HG03196 (cell line): Measurements from ENCODE around the gene ROCK2.
"Not testable (repeated sequence)": the region's sequence is repeated elsewhere in the genome, so short reads cannot be mapped to it uniquely, and the experiment has no call there.

Experiments used
- ATAC-seq: cut with Tn5 transposase; IDR thresholded peaks from one replicate; pipeline ENCODE4 v1.9.1; 2021; ENCODE audit not compliant: unreplicated experiment

Gene ROCK2

DNA sequence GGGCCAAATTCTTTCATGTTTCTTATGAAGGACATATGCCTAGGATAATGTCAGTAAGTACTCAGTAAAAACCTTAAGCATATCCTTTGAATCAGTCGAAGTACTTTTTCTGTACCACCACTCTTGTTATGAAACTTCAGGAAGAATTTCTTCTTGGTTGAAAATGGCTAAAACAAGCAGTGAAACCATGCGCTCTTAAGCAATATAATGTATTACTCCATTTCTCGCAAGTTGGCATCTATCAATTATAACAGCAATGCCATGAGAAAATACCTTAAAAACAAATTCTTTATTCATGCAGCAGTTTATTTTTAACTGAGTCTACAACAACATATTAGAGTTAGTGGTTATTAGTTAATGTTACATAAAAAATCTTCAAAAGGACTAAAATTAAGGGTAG lies 148.2 kb downstream of the ROCK2 start:
- ATAC-seq = no peak

DNA sequence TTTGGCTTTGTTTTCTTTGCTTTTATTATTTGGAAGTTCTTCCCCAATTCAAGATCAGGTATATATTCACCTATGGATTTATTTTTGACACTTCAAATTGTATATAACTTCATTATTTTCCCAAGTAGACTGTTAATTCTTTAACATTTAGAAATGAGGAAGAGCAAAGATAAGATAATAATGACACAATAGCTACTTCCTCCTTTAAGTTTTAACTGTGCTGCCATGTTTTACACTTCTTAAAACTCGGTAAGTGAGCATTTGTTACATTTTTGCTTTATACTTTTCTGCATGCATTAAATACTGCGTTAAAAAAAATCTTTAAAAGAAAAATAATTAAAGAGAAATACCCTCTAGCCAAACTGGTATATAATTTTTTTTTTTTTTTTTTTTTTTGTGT lies 156.7 kb downstream of the ROCK2 start:
- no peak for ATAC-seq

- ATAC-seq = no peak
Observed at GRCh38 chr2:11187083-11187619, 157.3 kb downstream of the ROCK2 start.

DNA sequence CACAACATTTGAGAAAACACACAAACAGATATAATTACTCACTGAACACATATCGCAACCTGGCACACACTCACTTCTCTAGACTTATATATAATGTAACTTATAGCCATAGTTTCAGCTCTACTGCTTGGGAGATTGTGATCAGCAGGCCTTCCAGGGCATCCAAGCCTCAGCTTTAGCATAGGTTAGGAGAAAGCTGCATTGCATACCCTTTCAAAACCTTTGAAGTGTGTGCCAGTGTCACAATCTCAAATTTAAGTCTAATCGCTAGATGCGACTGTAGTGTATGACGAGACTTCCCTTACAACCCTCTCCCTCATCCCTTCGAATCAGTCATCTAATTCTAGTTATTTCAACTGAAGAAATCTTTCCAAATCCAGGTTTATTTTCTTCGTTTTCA lies 158.3 kb downstream of the ROCK2 start:
- ATAC-seq = no peak

- ATAC-seq = no peak
Observed at GRCh38 chr2:11182951-11183350, 161.5 kb downstream of the ROCK2 start.

GRCh38 chr2:11180653-11181052 lies 163.8 kb downstream of the ROCK2 start:
- no peak for ATAC-seq

DNA sequence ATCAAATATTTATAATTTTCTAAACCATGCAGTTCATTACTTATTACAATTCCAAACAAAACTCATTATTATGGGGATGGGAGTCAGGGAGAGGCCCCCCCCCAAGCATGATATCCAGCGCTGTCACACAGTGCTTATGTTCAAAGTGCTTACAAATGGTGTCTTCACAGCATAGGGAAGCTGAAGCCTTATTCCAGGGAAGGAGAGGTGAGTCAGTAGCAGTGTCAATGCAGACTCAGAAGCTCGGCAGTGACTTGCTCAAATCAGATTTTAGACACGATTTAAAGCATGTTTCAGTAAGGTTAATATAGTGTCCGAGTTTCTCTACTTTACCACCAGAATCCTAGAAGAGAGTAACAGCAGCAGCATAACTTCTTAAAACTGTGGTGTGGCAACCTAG lies 164.5 kb downstream of the ROCK2 start:
- no peak for ATAC-seq

DNA sequence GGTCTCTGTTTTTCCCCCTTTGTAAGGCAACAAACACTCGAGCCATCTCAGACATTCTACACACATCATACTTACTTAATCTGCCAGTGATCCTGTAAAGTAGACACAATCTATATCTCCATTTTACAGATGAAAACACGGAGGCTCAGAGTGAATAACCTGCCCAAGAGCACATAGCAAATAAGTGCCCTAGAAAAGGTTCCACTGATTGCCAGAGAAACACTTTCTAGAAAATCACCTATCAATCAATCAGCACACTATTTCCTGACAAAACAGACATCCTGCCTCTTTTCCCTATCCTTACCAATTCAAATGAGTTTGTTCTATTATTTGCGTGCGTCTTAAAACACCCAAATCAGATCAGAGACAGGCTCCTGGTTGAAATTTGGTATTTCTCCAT lies 165.2 kb downstream of the ROCK2 start:
- ATAC-seq = no peak

GRCh38 chr2:11177871-11178690 lies 166.4 kb downstream of the ROCK2 start:
- ATAC-seq = no peak

DNA sequence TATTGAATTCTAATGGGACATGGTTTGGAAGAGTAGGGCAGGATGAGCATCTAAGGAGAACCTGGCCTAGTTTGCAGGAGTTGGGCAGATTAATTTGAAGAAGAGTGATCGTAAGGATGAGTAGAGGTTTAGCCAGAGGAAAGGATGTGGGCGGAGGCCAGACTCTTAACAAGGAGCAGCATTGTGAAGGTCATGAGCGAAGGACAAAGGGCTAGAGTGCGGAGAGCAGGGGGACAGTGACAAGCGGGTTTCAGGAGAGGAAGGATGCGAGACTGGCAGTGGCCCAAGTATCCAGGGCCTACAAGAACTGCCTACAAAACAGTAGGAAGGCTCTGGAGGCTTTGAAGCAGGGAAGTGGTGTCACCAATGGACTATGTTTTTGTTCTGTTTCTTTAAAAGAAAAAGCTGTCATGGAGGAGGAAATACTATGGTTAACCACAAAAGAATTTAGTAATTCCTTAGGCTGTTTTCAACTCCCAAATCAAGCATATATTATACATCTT lies 169.1 kb downstream of the ROCK2 start:
- no peak for ATAC-seq

- no peak for ATAC-seq
Observed at GRCh38 chr2:11174222-11174621, 170.2 kb downstream of the ROCK2 start.

GRCh38 chr2:11169333-11169732 lies 175.1 kb downstream of the ROCK2 start:
- ATAC-seq = no peak

- ATAC-seq = no peak
Observed at GRCh38 chr2:11168488-11168887, 175.9 kb downstream of the ROCK2 start.

GRCh38 chr2:11166476-11166875 lies 178.0 kb downstream of the ROCK2 start:
- no peak for ATAC-seq

- ATAC-seq = not testable (repeated sequence)
Observed at GRCh38 chr2:11165046-11165445, 179.4 kb downstream of the ROCK2 start.

DNA sequence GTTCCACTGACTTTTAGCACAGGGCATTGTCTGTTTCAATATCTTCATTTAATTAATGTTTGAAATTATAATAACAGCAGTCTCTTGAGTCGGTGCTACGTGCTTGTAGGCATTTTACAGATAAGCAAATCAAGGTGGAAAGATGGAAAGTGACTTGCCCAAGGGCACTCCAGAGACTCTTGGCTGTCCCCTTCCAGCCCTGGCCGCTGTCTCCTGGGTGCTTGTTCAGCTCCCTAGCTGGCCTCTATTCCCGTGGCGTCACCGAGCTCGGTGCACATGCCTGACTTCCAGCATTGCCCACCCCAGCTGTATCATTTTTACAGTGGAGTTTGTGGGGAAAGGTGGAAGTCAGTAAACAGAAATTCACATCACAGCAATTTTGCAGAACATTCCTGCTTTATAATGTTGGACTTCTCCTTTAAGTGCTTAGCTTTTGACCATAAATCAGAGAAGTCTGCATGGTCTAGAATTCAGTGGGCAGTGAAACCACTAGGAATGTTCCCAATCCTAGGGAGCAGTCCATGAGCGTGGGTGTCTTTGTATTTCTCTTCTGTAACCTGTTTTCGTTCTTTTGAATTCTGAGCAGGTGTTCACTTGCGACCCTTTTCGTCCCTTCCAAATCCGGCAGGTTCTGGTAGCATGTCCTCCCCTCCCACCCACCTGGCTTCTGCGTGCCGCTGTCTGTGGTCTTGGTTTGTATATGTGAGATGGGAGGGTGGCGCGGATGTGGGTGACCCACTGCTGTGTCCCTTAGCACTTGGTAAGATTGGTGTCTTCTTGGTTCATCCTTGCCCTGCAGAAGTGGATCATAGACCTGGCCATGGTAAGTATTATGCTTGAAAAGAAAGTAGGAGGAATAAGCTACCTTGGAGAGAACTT lies 180.8 kb downstream of the ROCK2 start:
- ATAC-seq = no peak

DNA sequence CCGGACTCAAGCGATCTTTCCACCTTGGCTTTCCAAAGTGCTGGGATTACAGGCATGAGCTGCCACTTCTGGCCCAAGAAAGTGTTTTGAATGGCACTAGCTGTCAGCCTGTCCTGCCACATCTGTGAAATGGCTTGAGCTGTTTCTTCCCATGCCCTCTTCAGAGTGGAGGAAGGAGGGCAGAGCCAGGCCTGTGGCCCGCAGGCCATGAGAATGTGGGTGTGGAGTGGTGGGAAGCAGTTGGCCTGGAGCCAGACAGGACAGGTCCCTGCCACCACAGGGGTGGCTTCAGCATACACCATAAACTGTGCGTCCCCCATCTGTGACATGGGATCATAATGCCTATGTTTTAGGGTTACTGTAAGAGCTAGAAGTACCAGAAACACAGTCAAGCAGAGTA lies 182.7 kb downstream of the ROCK2 start:
- ATAC-seq = no peak

- peak; percentile 49 for ATAC-seq
Observed at GRCh38 chr2:11160731-11161455, 183.5 kb downstream of the ROCK2 start.

GRCh38 chr2:11160256-11160655 lies 184.2 kb downstream of the ROCK2 start:
- no peak for ATAC-seq

DNA sequence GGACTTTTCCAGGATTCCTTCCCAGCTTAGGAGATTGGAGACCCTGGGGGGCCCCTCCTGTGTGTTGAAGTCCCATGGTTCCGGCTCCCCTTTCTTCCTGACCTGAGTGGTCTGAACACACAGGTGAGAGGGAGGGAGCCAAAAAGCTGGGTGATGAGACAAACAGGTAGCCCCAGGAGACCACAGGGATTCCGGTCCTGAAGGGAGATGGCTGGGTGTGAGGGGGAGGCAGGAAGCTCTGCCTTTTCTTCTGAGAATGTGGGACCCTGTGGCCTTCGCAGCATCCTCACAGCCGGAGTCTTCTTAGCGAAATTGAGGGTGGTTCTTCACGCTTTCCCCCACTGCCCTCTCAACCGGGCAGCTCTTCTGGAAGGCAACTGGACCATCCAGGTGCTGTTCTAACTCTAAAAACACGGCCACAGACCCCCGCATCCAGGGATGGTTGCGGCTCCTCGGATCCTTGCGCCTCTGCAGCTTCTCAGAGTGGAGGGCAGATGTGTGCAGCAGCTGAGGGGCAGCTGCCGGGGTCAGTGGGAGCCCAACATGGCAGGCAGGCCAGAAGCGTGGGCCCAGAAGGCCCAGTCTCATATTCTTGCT lies 184.8 kb downstream of the ROCK2 start:
- ATAC-seq = no peak
